SJCRH30 (cell line): Measurements from ENCODE around the gene TNFRSF21. TPM values are rescaled to one million over a fixed set of nuclear protein-coding genes. Genes with fewer than 3 reads are reported as not detected.

Source experiments
- DNase-seq, 2 experiments: peaks; one replicate each; pipeline ENCODE4 v3.0.0-alpha.2; 2015 to 2020
- H3K27ac ChIP-seq: fragments of 250-450 bp; sonication (Bioruptor Pico); 2 replicates; pipeline ENCODE4 v1.5.1; 2020; ENCODE audit warnings: mild to moderate bottlenecking, moderate library complexity
- H3K27me3 ChIP-seq: fragments of 250-450 bp; sonication (Bioruptor Pico); 2 replicates; pipeline ENCODE4 v1.5.1; 2020; ENCODE audit warnings: mild to moderate bottlenecking, moderate library complexity
- H3K36me3 ChIP-seq: fragments of 250-450 bp; sonication (Bioruptor Pico); 2 replicates; pipeline ENCODE4 v1.5.1; 2020; ENCODE audit warnings: mild to moderate bottlenecking, moderate library complexity
- H3K4me1 ChIP-seq: fragments of 250-450 bp; sonication (Bioruptor Pico); 2 replicates; pipeline ENCODE4 v1.5.1; 2020; ENCODE audit warnings: mild to moderate bottlenecking, moderate library complexity
- H3K4me3 ChIP-seq: fragments of 250-450 bp; sonication (Bioruptor Pico); 2 replicates; pipeline ENCODE4 v1.5.1; 2020; ENCODE audit warnings: mild to moderate bottlenecking, moderate library complexity
- H3K9me3 ChIP-seq: fragments of 250-450 bp; sonication (Bioruptor Pico); replicated peaks from 2 replicates; pipeline ENCODE4 v1.5.1; 2020; ENCODE audit warnings: mild to moderate bottlenecking, moderate library complexity
- total RNA-seq: library from RNA; depleted of rRNA; stranded (reverse); fragments of >200 nt; shearing (Covaris generic); gene quantifications from 2 replicates; pipeline ENCODE4 v1.2.3, GENCODE V29; 2014; rRNA removed

The TNFRSF21 gene, protein sequence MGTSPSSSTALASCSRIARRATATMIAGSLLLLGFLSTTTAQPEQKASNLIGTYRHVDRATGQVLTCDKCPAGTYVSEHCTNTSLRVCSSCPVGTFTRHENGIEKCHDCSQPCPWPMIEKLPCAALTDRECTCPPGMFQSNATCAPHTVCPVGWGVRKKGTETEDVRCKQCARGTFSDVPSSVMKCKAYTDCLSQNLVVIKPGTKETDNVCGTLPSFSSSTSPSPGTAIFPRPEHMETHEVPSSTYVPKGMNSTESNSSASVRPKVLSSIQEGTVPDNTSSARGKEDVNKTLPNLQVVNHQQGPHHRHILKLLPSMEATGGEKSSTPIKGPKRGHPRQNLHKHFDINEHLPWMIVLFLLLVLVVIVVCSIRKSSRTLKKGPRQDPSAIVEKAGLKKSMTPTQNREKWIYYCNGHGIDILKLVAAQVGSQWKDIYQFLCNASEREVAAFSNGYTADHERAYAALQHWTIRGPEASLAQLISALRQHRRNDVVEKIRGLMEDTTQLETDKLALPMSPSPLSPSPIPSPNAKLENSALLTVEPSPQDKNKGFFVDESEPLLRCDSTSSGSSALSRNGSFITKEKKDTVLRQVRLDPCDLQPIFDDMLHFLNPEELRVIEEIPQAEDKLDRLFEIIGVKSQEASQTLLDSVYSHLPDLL
- total RNA-seq = 23.0 and 25.1 TPM in 2 replicates

DNA sequence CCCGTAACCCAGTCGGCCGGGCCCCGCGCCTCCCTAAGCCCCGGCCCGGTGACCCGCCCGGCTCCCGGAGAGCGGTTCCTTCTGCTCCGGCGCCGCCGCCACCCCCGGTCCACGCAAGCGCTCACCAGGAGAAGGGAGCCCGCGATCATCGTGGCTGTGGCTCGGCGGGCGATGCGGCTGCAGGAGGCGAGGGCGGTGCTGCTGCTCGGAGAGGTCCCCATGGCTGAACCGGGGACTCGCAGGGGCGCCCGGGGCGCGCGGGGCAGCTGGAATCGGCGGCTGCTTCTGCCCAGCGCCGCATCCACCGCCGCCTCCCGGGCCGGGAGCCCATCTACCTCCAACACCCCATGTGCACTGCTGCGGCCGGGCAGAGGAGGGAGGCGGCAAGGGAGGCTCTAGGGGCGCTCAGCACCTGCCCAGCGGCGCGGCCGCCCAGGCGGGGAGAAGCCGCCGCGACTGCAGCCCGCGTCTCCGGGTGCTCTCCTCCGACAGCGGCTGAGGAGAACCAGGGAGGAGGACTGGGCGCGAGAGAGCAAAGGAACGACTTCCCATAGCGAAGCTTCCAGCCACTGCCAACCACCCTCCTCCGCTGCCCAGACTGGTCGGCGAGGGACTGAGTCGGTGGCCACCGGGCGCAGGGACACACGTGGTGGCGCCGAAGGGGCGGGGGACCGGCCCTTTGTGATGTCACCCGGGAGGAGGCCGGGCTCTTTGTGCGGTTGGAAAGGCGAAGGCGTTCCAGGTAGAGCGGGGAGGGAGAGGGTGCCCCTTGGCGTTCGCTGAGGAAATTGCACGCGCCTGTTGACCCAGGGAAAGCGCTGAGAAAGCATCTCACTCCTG, at the start of gene TNFRSF21:
TNFRSF21 (minus strand) TSS at position 615 of the 840 bp plus-strand sequence; CDS start at position 221, 394 bp downstream.
- H3K4me3 ChIP-seq = peak within 1 kb of the TSS; percentile 67
- H3K27me3 ChIP-seq = no peaks in the 10 kb centered on the region
- H3K9me3 ChIP-seq = no peaks in the 10 kb centered on the region
- peak within 1 kb of the TSS; percentile 71 for H3K27ac ChIP-seq
- H3K4me1 ChIP-seq = peaks cover 6% of the 10 kb centered on the region
- DNase-seq = peak; percentile 90 to 92
- H3K36me3 ChIP-seq = no peaks in the 10 kb centered on the region

DNA sequence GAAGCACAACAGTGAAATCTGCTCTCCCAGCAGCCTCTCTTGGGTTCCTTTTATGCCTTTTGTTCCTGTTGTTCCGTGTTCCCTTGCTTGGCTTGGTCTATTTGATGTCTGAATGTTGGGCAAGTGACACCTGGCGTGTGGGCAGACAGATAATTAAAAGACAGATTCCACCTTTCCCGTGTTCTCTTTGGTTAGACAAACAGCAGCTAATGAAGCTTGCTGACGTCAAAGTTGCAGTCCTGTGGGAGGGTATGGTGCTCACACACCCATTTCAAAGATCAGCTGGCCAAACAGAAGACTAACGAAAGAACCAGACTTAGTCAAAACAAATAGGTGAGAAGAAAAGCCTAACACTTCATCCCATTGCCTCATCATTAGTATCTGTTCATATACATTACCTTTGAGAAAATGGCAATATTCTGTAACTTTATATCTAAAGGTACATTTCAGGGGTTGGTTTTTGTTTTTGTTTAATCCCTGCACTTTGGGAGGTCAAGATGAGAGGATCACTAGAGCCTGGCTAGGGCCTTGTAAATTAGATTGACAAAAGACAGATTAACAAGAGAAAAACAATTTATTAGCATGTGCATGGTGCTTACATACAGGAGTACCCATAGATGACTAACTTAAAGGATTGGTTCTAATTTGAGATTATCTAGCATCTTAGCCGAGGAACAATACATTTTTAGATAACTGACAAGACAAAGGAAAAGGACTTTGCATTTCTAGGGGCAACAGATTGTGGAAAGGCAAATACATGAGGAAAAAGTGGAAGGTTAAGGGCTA, 48.9 kb upstream of the TNFRSF21 start:
- Histone ChIP-seq H3K27me3 (no peaks in the 10 kb centered on the region), H3K9me3 (no peaks in the 10 kb centered on the region), H3K4me3 (no peak overlapping the region), H3K36me3 (no peaks in the 10 kb centered on the region), H3K4me1 (no peaks in the 10 kb centered on the region), H3K27ac (no peak overlapping the region)
- DNase-seq = no peak

DNA sequence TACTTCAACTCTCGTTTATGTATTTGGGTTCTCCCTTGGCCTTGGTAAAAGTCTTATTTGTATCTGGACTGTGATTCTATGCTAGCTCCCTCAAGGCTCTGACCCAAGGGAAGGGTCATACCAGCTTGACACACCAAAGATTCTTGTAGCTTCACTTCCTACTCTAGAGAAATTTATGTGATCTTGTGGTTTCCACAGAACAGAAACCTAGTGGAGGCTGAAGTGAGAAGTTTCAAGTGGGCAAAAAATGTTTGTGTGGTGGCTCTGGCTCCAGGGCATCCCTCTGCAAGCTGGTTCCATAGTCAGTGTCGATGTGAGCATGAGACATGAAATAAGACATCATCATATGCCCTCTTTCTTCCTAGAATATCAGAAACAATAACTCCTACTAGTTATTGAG, 48.1 kb upstream of the TNFRSF21 start:
- no peaks in the 10 kb centered on the region for H3K27me3 ChIP-seq
- H3K27ac ChIP-seq = no peak overlapping the region
- no peaks in the 10 kb centered on the region for H3K36me3 ChIP-seq

DNA sequence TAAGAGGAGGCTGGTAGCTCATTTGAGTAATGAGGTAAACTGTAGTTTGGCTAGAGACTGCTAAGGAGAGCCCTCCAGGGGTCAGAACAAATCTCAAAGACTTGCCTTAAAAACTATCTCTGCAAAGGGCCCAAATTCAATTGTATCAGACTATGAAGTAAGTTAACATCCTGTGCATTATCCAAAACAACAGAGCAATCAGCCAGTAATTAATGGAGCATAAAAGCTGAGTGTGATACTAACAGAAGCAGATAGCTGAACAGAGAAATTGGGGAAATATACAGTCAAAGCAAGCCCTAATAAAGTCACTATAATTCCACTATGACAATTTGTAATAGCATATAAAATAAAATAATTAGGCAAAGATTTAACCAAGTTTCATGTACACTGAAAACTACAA, 45.8 kb upstream of the TNFRSF21 start:
- Histone ChIP-seq H3K27me3 (no peaks in the 10 kb centered on the region), H3K36me3 (no peaks in the 10 kb centered on the region), H3K4me3 (no peak overlapping the region), H3K4me1 (no peaks in the 10 kb centered on the region), H3K9me3 (no peaks in the 10 kb centered on the region), H3K27ac (no peak overlapping the region)
- DNase-seq = no peak

More for the DNA sequence above, 48.1 kb upstream of the TNFRSF21 start:
- Histone ChIP-seq H3K9me3 (no peaks in the 10 kb centered on the region), H3K4me3 (no peak overlapping the region), H3K4me1 (no peaks in the 10 kb centered on the region)
- DNase-seq = no peak

DNA sequence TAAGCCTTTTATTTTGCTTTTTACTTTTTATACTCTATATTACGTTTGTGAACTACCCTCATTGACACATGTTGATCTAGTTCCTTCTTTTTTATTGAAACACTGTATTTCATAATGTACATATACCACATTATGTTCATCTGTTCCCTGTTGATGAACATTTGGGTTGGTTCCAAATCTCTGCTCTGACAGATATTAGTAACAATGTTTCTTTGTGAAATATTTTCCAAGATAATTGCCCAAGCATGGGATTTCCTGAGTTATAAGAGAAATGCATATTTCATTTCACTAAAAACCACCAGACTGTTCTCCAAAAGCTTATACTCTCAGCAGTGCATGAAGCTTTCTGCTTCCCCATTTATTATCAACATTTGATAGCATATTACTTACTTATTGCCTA, 44.2 kb upstream of the TNFRSF21 start:
- no peak for DNase-seq
- no peaks in the 10 kb centered on the region for H3K9me3 ChIP-seq
- no peaks in the 10 kb centered on the region for H3K4me1 ChIP-seq
- no peaks in the 10 kb centered on the region for H3K27me3 ChIP-seq
- no peak overlapping the region for H3K27ac ChIP-seq
- no peak overlapping the region for H3K4me3 ChIP-seq
- no peaks in the 10 kb centered on the region for H3K36me3 ChIP-seq

DNA sequence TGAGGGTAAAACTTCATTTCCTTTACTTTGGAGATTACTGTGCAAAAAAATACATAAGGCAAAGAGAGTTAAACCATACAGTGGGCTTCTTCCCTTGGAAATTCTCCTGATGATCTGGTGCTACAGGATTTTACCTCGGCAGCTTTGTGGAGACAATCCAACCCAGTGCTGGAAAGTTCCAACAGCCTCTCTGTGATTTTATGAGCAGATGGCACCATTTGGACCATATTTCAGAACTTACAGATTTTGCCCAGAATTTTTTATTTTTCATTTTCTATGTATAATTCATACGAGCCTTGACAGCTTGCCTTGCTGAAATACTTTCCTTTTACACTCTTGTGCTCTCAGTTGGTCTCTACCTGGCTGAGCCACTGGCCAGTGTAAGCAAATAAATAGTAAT, 43.3 kb upstream of the TNFRSF21 start:
- Histone ChIP-seq H3K4me1 (no peaks in the 10 kb centered on the region), H3K36me3 (no peaks in the 10 kb centered on the region), H3K27ac (no peak overlapping the region), H3K9me3 (no peaks in the 10 kb centered on the region), H3K27me3 (no peaks in the 10 kb centered on the region), H3K4me3 (no peak overlapping the region)
- DNase-seq = no peak

DNA sequence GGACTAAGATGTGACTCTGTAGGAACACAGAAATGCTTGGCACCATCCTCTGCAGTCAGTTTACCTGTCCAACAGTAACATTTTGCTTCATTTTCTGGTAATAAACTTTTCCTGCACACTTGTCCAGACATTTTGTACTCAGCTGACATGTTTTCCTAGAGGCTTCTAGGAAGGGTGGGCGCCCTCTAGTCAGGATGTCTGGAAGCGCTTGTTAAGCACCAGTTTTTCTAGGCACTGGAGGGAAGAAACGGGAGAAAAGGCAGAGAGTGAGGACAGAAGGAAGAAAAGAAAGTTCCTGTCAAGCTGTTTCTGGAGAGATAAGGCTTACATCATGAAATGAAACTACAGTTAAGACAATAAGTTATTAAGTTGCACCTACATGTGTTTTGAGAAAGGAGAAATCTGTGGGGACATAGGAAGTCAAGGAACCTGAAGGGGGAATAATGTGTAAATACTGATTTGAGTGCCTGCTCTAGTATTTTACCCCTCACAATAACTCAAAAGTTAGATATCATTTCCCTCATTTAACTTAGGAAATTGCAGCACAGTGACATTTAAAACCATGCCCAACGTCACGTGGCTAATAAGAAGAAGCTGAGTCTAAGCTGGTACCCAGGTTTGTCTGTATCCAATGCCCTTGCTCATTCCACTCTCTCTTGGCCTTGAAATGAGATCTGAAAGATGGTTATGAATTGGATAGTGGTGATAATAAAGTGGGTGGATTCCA, 42.7 kb upstream of the TNFRSF21 start:
- no peak overlapping the region for H3K27ac ChIP-seq
- H3K9me3 ChIP-seq = no peaks in the 10 kb centered on the region
- no peaks in the 10 kb centered on the region for H3K27me3 ChIP-seq
- no peak overlapping the region for H3K4me3 ChIP-seq
- DNase-seq = peak in 1 of 2 experiments; percentile 13
- H3K36me3 ChIP-seq = no peaks in the 10 kb centered on the region
- H3K4me1 ChIP-seq = no peaks in the 10 kb centered on the region

DNA sequence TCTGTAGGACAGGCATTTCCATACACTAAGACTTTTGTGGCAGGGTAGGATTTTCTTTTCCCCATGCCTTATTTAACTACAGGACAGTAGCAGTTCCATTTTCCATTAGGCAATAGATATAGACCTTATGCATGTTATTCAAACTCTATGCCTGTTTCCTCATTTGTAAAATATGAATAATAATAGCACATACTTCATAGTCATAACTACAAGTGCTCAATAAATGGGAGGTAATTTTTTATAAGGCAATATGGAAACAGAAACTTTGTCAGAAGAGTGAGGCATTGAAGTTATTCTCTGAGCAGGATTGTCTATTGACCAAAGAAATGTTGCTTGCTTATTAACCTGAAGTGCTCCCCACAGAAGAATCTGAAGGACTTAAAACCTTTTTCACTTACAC, 41.9 kb upstream of the TNFRSF21 start:
- H3K36me3 ChIP-seq = no peaks in the 10 kb centered on the region
- no peaks in the 10 kb centered on the region for H3K4me1 ChIP-seq
- H3K27me3 ChIP-seq = no peaks in the 10 kb centered on the region
- H3K9me3 ChIP-seq = no peaks in the 10 kb centered on the region
- no peak overlapping the region for H3K4me3 ChIP-seq
- no peak for DNase-seq
- no peak overlapping the region for H3K27ac ChIP-seq

DNA sequence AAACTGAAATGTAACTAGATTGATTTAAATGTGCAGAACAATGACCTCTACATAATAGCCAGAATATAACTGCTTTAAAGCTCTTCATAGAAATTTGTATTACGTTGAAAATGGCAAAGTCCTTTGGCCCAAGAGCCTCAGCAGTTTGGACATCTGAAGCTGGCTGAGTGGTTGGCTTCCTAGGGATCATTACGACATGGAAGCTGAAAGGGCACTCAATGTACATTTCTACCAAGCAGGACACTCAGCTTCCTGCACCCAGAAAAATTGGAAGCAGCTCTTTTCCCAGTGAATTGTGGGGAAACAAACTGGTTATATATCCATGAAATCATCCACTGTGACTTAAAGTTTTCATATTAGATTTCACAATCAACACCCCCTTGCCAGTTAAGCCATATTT, 40.2 kb upstream of the TNFRSF21 start:
- Histone ChIP-seq H3K27ac (no peak overlapping the region), H3K4me1 (no peaks in the 10 kb centered on the region), H3K36me3 (no peaks in the 10 kb centered on the region), H3K27me3 (no peaks in the 10 kb centered on the region), H3K4me3 (no peak overlapping the region), H3K9me3 (no peaks in the 10 kb centered on the region)
- no peak for DNase-seq

DNA sequence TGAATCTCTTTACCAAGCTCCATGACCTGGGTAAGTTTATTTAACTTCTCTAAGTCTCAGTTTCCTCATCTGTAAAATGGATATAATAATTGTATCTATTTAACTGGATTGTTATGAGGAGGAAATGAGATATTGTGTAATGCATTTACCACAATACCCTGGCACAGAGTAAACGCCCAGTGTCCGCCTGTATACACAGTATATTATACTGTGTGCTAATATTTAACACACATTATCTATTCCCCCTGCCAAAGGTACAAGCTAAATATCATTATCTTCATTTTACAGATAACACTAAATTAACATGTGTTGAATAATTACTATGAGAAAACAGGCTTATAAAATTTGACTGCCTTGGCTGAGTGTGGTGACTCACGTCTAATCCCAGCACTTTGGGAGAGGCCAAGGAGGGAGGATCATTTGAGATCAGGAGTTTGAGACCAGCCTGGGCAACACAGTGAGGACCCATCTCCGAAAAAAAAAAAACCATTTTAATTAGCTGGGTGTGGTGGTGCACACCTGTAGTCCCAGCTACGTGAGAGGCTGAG, 38.7 kb upstream of the TNFRSF21 start:
- H3K4me3 ChIP-seq = no peak overlapping the region
- no peaks in the 10 kb centered on the region for H3K36me3 ChIP-seq
- no peaks in the 10 kb centered on the region for H3K4me1 ChIP-seq

DNA sequence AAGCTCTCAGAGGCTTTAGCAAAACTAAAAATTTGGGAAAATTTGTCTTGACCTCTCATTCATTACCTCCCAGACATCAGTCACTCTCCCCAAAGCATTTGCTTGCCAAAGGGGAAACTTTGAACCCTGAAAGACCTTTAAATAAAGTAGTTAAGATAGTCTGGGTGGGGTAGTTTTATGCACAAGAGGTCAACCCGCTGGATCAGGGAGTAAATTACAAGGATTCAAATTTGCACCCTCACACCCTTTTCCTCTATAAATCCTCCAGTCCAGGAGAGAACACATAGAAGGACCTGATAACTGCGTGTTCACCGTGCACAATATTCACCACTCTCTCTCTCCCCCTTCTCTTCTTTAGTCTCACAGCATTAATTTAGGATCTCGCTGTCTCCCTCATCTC, 36.1 kb upstream of the TNFRSF21 start:
- Histone ChIP-seq H3K4me3 (no peak overlapping the region), H3K9me3 (no peaks in the 10 kb centered on the region), H3K27me3 (no peaks in the 10 kb centered on the region), H3K4me1 (no peaks in the 10 kb centered on the region), H3K27ac (no peak overlapping the region), H3K36me3 (no peaks in the 10 kb centered on the region)
- no peak for DNase-seq

More for the DNA sequence above, 38.7 kb upstream of the TNFRSF21 start:
- no peak for DNase-seq
- no peak overlapping the region for H3K27ac ChIP-seq
- no peaks in the 10 kb centered on the region for H3K27me3 ChIP-seq
- H3K9me3 ChIP-seq = no peaks in the 10 kb centered on the region

DNA sequence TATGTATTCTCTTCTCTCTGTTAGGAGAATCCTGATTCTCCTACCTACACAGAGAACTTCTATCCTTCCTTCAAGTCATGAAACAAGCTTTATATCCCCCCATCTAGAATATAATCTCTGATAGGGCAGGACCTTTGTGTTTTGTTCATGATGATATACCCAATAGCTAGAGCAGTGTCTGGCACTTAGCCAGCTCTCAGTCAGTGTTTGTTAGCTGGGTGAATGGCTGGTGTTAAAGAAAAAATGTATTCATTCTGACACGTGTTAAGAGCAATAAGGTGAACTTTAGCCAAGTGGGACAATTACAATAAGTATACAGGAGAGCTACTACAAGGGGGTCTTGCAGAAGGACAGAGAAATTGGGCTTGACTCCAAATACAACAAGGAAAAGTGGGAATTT, 34.3 kb upstream of the TNFRSF21 start:
- Histone ChIP-seq H3K27me3 (no peaks in the 10 kb centered on the region), H3K27ac (no peak overlapping the region), H3K4me1 (no peaks in the 10 kb centered on the region), H3K9me3 (no peaks in the 10 kb centered on the region), H3K36me3 (no peaks in the 10 kb centered on the region), H3K4me3 (no peak overlapping the region)
- no peak for DNase-seq

DNA sequence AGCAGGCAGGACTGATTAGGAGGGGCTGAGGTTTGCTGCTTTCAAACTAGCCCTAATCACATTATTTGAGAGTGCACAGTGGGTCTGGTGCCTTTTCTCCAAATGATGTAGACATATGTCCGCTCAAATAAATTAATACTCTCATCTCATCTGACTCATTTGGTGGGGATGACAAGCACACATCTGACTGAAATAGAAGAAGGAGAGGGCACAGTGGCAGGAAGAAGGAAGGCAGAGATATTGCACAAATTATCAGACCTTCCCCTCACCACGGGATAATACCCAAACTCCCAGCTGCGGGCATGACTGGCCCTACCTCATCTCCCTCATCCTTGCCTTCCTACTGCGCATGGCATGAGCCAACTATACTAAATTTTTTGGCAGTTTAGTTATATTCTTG, 33.9 kb upstream of the TNFRSF21 start:
- no peaks in the 10 kb centered on the region for H3K36me3 ChIP-seq
- H3K27me3 ChIP-seq = no peaks in the 10 kb centered on the region
- no peak for DNase-seq

More for the DNA sequence above, 33.9 kb upstream of the TNFRSF21 start:
- Histone ChIP-seq H3K4me3 (no peak overlapping the region), H3K4me1 (no peaks in the 10 kb centered on the region), H3K27ac (no peak overlapping the region), H3K9me3 (no peaks in the 10 kb centered on the region)
